NB4 (cell line): ENCODE data around the gene VASN.

ENCODE experiments used
- TF ChIP-seq, protein P1 (sequence below): IDR thresholded peaks from one replicate; pipeline ENCODE4 v1.5.1; 2012; ENCODE audit warnings: low read depth, low read length
- TF ChIP-seq, protein P2 (sequence below): IDR thresholded peaks from 2 replicates; pipeline ENCODE4 v1.6.1; 2011; ENCODE audit warnings: low read depth, low read length

DNA sequence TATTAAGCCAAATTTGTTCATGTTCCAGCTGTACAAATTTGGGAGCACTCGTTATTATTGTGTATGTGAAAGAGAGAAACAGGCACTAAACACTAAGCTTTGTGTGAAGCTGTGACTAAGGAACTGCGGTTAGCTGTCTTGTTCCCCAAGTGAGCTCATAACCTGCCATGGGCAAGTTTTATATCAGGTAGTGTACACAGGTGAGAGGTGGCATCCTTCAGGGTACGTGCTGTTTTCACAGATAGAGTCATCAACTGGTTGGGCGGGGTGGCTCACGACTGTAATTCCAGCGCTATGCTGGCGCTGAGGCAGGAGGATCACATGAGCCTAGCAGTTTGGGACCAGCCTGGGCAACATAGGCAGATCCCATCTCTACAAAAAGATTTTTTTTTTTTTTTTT, 56.9 kb downstream of the VASN start:
- TF ChIP-seq, protein P1, sequence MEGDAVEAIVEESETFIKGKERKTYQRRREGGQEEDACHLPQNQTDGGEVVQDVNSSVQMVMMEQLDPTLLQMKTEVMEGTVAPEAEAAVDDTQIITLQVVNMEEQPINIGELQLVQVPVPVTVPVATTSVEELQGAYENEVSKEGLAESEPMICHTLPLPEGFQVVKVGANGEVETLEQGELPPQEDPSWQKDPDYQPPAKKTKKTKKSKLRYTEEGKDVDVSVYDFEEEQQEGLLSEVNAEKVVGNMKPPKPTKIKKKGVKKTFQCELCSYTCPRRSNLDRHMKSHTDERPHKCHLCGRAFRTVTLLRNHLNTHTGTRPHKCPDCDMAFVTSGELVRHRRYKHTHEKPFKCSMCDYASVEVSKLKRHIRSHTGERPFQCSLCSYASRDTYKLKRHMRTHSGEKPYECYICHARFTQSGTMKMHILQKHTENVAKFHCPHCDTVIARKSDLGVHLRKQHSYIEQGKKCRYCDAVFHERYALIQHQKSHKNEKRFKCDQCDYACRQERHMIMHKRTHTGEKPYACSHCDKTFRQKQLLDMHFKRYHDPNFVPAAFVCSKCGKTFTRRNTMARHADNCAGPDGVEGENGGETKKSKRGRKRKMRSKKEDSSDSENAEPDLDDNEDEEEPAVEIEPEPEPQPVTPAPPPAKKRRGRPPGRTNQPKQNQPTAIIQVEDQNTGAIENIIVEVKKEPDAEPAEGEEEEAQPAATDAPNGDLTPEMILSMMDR: no peak
- TF ChIP-seq, protein P2, sequence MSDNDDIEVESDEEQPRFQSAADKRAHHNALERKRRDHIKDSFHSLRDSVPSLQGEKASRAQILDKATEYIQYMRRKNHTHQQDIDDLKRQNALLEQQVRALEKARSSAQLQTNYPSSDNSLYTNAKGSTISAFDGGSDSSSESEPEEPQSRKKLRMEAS: no peak
